ENCODE data around the gene CCDC157. TPM values are rescaled to one million over a fixed set of nuclear protein-coding genes. Genes with fewer than 3 reads are reported as not detected.
A peak's percentile ranks its signal among the peaks of the same experiment; 100 is the strongest.

Gene CCDC157
- total RNA-seq, 4 donors from 2014 or later: 0.17 to 4.5 (median 2.7) TPM

DNA sequence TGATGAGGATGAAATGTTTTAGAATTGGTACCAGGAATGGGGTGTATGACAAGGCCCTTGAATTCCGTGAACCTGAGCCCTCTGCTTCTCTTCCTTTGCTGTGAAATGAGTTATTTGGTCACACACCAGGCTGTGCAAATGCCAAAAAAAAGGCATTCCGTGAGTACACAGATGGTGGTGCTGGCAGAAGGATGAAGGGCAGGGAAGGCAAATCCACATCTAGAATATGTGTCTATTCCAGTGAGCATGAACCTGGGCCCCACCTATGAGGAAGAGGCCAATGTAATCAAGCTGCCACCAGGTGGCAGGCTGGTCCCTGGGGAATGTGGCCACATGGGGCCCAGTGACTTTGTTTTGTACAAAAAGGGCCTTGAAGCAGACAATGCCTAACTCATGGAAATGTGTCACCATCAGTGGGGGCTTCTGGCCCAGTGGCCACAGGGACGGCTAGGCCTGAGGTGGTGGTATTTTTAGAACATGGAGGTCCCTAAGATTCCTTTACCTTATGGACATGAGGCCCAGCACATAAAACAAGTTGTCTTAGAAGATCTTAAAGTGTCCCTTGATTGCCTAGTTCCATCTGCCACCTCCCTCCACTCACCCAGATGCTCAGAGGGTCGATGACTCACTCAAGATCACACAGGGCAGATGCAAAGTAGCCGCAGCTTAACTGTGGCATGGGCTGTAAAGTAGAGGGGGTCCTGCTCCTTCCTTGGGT lies 34.3 kb downstream of the CCDC157 start:
- no peak overlapping the region for H3K4me3 ChIP-seq (ENCODE audit: low read depth, poor library complexity, severe bottlenecking)
- no peak for DNase-seq (ENCODE audit: low spot score in 2 of 2)
- TF ChIP-seq, protein P1, sequence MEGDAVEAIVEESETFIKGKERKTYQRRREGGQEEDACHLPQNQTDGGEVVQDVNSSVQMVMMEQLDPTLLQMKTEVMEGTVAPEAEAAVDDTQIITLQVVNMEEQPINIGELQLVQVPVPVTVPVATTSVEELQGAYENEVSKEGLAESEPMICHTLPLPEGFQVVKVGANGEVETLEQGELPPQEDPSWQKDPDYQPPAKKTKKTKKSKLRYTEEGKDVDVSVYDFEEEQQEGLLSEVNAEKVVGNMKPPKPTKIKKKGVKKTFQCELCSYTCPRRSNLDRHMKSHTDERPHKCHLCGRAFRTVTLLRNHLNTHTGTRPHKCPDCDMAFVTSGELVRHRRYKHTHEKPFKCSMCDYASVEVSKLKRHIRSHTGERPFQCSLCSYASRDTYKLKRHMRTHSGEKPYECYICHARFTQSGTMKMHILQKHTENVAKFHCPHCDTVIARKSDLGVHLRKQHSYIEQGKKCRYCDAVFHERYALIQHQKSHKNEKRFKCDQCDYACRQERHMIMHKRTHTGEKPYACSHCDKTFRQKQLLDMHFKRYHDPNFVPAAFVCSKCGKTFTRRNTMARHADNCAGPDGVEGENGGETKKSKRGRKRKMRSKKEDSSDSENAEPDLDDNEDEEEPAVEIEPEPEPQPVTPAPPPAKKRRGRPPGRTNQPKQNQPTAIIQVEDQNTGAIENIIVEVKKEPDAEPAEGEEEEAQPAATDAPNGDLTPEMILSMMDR (IDR thresholded peaks at IDR 0.05): peak in 1 of 3 donors; percentile 59
- no peak for TF ChIP-seq POLR2A (IDR thresholded peaks at IDR 0.05)
- intact Hi-C loops (cut with DNase I; ENCODE audit: low total_unique reads): loop anchor here (5.0 kb wide), 1 partner anchor 96 kb away; no protein-coding TSS in a partner anchor
- WGBS, 2 donors: 59 to 73% methylated on average over 5 of the region's 5 CpGs

DNA sequence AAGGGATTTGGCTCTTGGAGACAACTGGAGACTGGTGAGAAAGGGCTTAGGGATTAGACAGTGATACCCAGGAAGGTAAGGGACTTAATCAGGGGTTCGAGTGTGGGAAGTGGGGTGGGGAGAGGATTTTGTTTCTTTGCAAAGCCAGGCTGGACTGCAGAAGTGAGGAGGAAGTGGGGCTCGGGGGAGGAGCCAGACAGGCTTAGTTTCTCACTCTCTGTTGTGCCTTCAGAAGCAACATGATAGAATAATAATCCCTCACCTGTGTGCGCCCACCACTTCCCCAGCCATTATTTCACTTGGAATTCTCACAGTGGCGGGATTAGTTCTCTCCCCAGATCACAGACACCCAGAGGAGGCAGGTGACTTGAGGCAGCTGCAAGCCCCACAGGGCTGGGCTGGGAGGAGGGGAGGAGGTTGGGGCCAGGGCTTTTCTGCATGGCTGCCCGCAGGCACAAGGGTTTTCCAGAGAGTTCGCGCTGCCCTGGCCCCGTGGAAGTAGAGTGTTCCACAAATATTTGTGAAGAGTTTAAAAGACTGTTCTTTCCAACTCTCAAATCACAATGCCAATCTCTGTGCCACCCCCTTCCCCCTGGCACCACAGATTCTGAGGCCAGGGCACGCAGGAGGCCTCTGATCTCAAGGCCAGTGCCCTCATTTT lies 36.0 kb downstream of the CCDC157 start:
- DNase-seq (ENCODE audit: low spot score in 2 of 2): no peak
- intact Hi-C loops (cut with DNase I; ENCODE audit: low total_unique reads): loop anchor here (5.0 kb wide), 1 partner anchor 95 kb away; no protein-coding TSS in a partner anchor
- WGBS, 2 donors: 73 to 74% methylated on average over 9 of the region's 9 CpGs
- TF ChIP-seq, protein P1 (IDR thresholded peaks at IDR 0.05): no peak
- no peak for TF ChIP-seq POLR2A (IDR thresholded peaks at IDR 0.05)
- H3K4me3 ChIP-seq (ENCODE audit: low read depth, poor library complexity, severe bottlenecking): no peak overlapping the region

DNA sequence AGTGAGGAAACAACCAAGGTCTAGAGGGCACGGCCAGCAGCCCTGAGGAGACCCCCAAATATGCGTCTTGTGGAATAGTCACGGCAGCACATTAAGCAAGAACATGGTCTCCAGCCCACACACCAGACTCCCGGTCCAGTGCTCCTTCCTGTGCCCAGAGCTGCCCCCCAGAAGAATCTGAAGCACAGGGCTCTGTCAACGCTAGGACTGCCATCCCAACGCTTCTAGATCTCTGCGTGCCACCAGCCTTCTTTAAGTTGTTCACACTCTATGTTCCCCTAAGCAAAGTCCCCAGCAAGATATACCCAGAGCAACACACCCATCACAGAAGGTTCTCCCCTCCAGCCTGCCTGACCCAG lies 36.5 kb downstream of the CCDC157 start:
- no peak overlapping the region for H3K4me3 ChIP-seq (ENCODE audit: low read depth, poor library complexity, severe bottlenecking)
- no peak for DNase-seq (ENCODE audit: low spot score in 2 of 2)
- intact Hi-C loops (cut with DNase I; ENCODE audit: low total_unique reads): loop anchor here (5.0 kb wide), 1 partner anchor 94 kb away; no protein-coding TSS in a partner anchor
- WGBS, 2 donors: 86 to 90% methylated on average over 7 of the region's 7 CpGs
- TF ChIP-seq, protein P1 (IDR thresholded peaks at IDR 0.05): no peak
- no peak for TF ChIP-seq POLR2A (IDR thresholded peaks at IDR 0.05)

DNA sequence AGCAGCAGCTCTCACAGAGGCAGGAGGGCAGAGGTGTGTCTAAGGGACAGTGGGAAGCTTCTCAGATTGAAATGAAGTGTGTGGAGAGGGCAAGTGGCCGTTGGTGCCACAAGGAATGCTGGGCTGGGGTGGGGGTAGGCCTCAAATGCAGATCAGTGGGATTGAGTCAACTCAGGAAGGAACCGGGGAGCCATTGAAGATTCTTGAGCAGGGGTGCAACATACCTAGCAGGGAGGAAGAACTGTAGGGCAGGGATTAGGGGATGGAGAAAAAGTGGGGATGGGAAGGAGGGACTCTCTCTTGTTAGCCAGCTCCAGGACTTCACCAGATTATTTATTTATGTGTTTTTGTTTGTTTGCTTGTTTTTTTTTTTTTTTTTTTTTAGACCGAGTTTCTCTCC lies 37.1 kb downstream of the CCDC157 start:
- intact Hi-C loops (cut with DNase I; ENCODE audit: low total_unique reads): loop anchor here (5.0 kb wide), 1 partner anchor 93 kb away; no protein-coding TSS in a partner anchor
- DNase-seq (ENCODE audit: low spot score in 2 of 2): no peak
- H3K4me3 ChIP-seq (ENCODE audit: low read depth, poor library complexity, severe bottlenecking): no peak overlapping the region
- 83 to 87% methylated on average over 3 of the region's 3 CpGs for WGBS, 2 donors
- TF ChIP-seq, protein P1 (IDR thresholded peaks at IDR 0.05): no peak
- TF ChIP-seq POLR2A (IDR thresholded peaks at IDR 0.05): no peak

DNA sequence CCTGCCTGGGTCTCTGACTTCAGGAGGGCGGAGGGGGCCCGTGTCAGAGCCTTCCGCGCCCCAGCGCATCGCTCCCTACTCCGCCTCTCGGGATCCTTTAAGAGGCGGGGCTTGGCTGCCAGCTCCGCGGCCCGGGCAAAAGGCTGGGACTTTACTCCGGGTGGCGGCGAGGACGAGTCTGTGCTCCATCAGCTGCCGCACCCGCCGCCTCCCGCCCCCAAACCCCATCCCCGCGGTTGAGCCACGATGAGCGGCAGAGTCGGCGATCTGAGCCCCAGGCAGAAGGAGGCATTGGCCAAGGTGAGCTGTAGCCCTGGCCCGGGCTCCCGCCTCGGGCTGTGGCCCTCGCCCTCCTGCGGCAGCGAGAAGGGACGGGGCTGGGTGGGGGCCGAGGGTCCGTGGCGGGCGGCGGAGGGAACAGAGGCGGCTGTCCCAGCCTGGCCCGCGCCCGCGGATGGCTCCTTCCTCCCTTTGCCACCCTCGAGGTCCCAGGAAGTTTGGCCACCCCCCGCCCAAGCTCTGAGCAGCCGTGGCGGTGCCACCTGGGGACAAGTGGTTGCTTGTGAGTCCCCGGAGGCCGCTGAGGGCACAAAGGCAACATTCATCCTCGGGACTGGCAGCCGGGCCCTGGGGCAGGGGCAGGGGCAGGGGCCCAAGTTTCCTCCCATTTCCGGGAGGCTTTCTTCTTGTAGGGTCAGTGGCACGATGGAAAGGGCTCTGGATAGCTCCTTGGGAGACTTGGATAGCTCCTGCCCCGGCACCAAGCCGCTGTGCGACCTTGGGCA lies 40.3 kb downstream of the CCDC157 start, which contains the start of gene SEC14L2:
SEC14L2 (plus strand) TSS at position 148 of the 785 bp plus-strand sequence; CDS start at position 247, 99 bp downstream.
- TF ChIP-seq POLR2A (IDR thresholded peaks at IDR 0.05): no peak
- TF ChIP-seq, protein P1 (IDR thresholded peaks at IDR 0.05): no peak
- DNase-seq (ENCODE audit: low spot score in 2 of 2): peak; percentile 70 to 95
- 1% methylated on average over 31 to 35 of the region's 56 CpGs for WGBS, 2 donors
- intact Hi-C loops (cut with DNase I; ENCODE audit: low total_unique reads): no loop called here
- peak within 1 kb of the TSS; percentile 51 for H3K4me3 ChIP-seq (ENCODE audit: low read depth, poor library complexity, severe bottlenecking)
